Common myeloid progenitor, CD34-positive (primary cell): ENCODE data around the gene ADH4. TPM values are rescaled to one million over a fixed set of nuclear protein-coding genes. Genes with fewer than 3 reads are reported as not detected.
"Not testable (repeated sequence)": the region's sequence is repeated elsewhere in the genome, so short reads cannot be mapped to it uniquely, and the experiment has no call there.

Source experiments
- CTCF ChIA-PET: fragments of 350-600 bp; sonication (Branson Sonifier 250); formaldehyde crosslinking; loops from one replicate; lab custom pipeline; 2021; ENCODE audit warnings: antibody characterized with exemption; lab: Charles Lee
- POLR2A ChIA-PET: fragments of 350-600 bp; sonication (Branson Sonifier 250); formaldehyde crosslinking; loops from one replicate; lab custom pipeline; 2021; ENCODE audit warnings: antibody characterized with exemption; lab: Charles Lee
- DNase-seq, 3 donors: peaks; one replicate each; pipeline versions ENCODE4 v3.0.0 to v3.0.0-alpha.2; 2013
- H3K27ac ChIP-seq, 2 experiments: 1 replicate in 1 of 2; 2 replicates in 1 of 2; pipeline ENCODE4 v1.7.0; 2013; ENCODE audit warnings: inconsistent platforms in 2 of 2, low read length in 2 of 2, mild to moderate bottlenecking in 2 of 2, low read depth in 1 of 2, moderate library complexity in 1 of 2; ENCODE audit not compliant: severe bottlenecking in 2 of 2, insufficient read depth in 1 of 2, poor library complexity in 1 of 2
- H3K27me3 ChIP-seq, 5 experiments: replicated peaks in 2 of 5; 1 replicate in 3 of 5; 2 replicates in 2 of 5; pipeline versions ENCODE4 v1.6.1 to v1.7.0; 2013; ENCODE audit warnings: low read length in 4 of 5, mild to moderate bottlenecking in 2 of 5, moderate library complexity in 2 of 5, inconsistent platforms in 1 of 5; ENCODE audit not compliant: insufficient read depth in 5 of 5, control insufficient read depth in 4 of 5
- H3K36me3 ChIP-seq, 4 experiments: 1 replicate in 2 of 4; 2 replicates in 2 of 4; pipeline versions ENCODE4 v1.6.1 to v1.7.0; 2013; ENCODE audit warnings: low read length in 3 of 4, control low read depth in 1 of 4, mild to moderate bottlenecking in 1 of 4; ENCODE audit not compliant: control insufficient read depth in 4 of 4, insufficient read depth in 4 of 4
- H3K4me1 ChIP-seq, 4 experiments: 1 replicate in 3 of 4; 2 replicates in 1 of 4; pipeline versions ENCODE4 v1.6.1 to v1.7.1; 2013; ENCODE audit warnings: low read length in 3 of 4, mild to moderate bottlenecking in 3 of 4, control low read depth in 1 of 4, inconsistent platforms in 1 of 4, moderate library complexity in 1 of 4; ENCODE audit not compliant: control insufficient read depth in 4 of 4, insufficient read depth in 4 of 4; ENCODE audit errors: control extremely low read depth in 1 of 4
- H3K4me3 ChIP-seq, 7 experiments: 1 replicate in 4 of 7; 2 replicates in 3 of 7; pipeline versions ENCODE4 v1.5.1 to v1.7.0; 2013; ENCODE audit warnings: mild to moderate bottlenecking in 7 of 7, low read length in 6 of 7, moderate library complexity in 6 of 7, inconsistent platforms in 2 of 7, low read depth in 2 of 7, control low read depth in 1 of 7; ENCODE audit not compliant: insufficient read depth in 4 of 7, control insufficient read depth in 1 of 7; ENCODE audit errors: extremely low read depth in 1 of 7
- H3K9me3 ChIP-seq, 5 experiments: 1 replicate in 4 of 5; 2 replicates in 1 of 5; pipeline versions ENCODE4 v1.6.1 to v1.7.1; 2013; ENCODE audit warnings: low read length in 4 of 5, mild to moderate bottlenecking in 2 of 5, inconsistent platforms in 1 of 5, low read depth in 1 of 5, moderate library complexity in 1 of 5; ENCODE audit not compliant: control insufficient read depth in 4 of 5, insufficient read depth in 2 of 5; ENCODE audit errors: control extremely low read depth in 1 of 5
- WGBS: methylation state at CpG from one replicate; pipeline ENCODE4 v1.1.5; 2013; ENCODE audit not compliant: insufficient coverage; 5-methylcytosine and 5-hydroxymethylcytosine counted together
- polyA plus RNA-seq: library from polyadenylated mRNA; unstranded; fragments of 120-200 nt; gene quantifications from one replicate; pipeline ENCODE4 v1.2.1, GENCODE V29; 2013

Gene ADH4
- 0.03 TPM for polyA plus RNA-seq

- 52% methylated on average over 2 of the region's 2 CpGs for WGBS
- no peaks in the 10 kb centered on the region for H3K4me1 ChIP-seq
- H3K9me3 ChIP-seq = no peaks in the 10 kb centered on the region
- DNase-seq = no peak
- no peaks in the 10 kb centered on the region for H3K27me3 ChIP-seq
- ChIA-PET POLR2A (no interaction called here), CTCF (no interaction called here)
- no peaks in the 10 kb centered on the region for H3K36me3 ChIP-seq
- no peak within 1 kb of the TSS for H3K4me3 ChIP-seq
- H3K27ac ChIP-seq = no peak within 1 kb of the TSS
Observed at GRCh38 chr4:99144070-99144469, at the start of gene ADH4. ADH4 (minus strand) TSS chr4:99144297; CDS start chr4:99144222, 75 bp downstream.

GRCh38 chr4:99190336-99190735 lies 46.2 kb upstream of the ADH4 start:
- Histone ChIP-seq H3K4me3 (no peak overlapping the region), H3K9me3 (peaks cover 0 to 14% (median 0%) of the 10 kb centered on the region in 5 experiments), H3K27ac (no peak overlapping the region), H3K27me3 (no peaks in the 10 kb centered on the region), H3K36me3 (no peaks in the 10 kb centered on the region), H3K4me1 (no peaks in the 10 kb centered on the region)
- CTCF ChIA-PET = no interaction called here
- WGBS = 40% methylated on average over 1 of the region's 5 CpGs
- POLR2A ChIA-PET = no interaction called here
- no peak for DNase-seq

- CTCF ChIA-PET, H3K27me3 ChIP-seq, H3K4me3 ChIP-seq, H3K36me3 ChIP-seq, H3K4me1 ChIP-seq, DNase-seq, POLR2A ChIA-PET, H3K27ac ChIP-seq: not testable (repeated sequence)
- 100% methylated on average over 1 of the region's 3 CpGs for WGBS
- peaks cover 0 to 12% (median 1%) of the 10 kb centered on the region in 5 experiments for H3K9me3 ChIP-seq
Observed at GRCh38 chr4:99189900-99190299, 45.8 kb upstream of the ADH4 start.

- no peaks in the 10 kb centered on the region for H3K27me3 ChIP-seq
- WGBS = no CpG with 5 or more reads among the region's 1 CpG
- ChIA-PET CTCF (interaction anchor here (0.6 kb wide), 1 partner anchor 26 kb away, joined by 3 read pairs; no protein-coding TSS in a partner anchor), POLR2A (no interaction called here)
- no peak for DNase-seq
- H3K4me3 ChIP-seq = no peak overlapping the region
- H3K4me1 ChIP-seq = no peaks in the 10 kb centered on the region
- peaks cover 0 to 13% (median 1%) of the 10 kb centered on the region in 5 experiments for H3K9me3 ChIP-seq
- no peaks in the 10 kb centered on the region for H3K36me3 ChIP-seq
- no peak overlapping the region for H3K27ac ChIP-seq
Observed at GRCh38 chr4:99186029-99186428, 41.9 kb upstream of the ADH4 start.

GRCh38 chr4:99185581-99185980 lies 41.5 kb upstream of the ADH4 start:
- Histone ChIP-seq H3K27ac (no peak overlapping the region), H3K27me3 (no peaks in the 10 kb centered on the region), H3K4me3 (no peak overlapping the region), H3K9me3 (peaks cover 0 to 13% (median 1%) of the 10 kb centered on the region in 5 experiments), H3K4me1 (no peaks in the 10 kb centered on the region), H3K36me3 (no peaks in the 10 kb centered on the region)
- WGBS = no CpG with 5 or more reads among the region's 2 CpGs
- POLR2A ChIA-PET = no interaction called here
- no peak for DNase-seq
- CTCF ChIA-PET = no interaction called here

- POLR2A ChIA-PET = no interaction called here
- Histone ChIP-seq H3K4me3 (no peak overlapping the region), H3K27me3 (no peaks in the 10 kb centered on the region), H3K27ac (no peak overlapping the region), H3K9me3 (peaks cover 0 to 16% (median 0%) of the 10 kb centered on the region in 5 experiments), H3K36me3 (peaks cover 0 to 2% (median 0%) of the 10 kb centered on the region in 4 experiments), H3K4me1 (no peaks in the 10 kb centered on the region)
- CTCF ChIA-PET = no interaction called here
- no peak for DNase-seq
- WGBS = 100% methylated on average over 2 of the region's 2 CpGs
Observed at GRCh38 chr4:99180382-99181070, 36.4 kb upstream of the ADH4 start.

GRCh38 chr4:99179626-99180025 lies 35.5 kb upstream of the ADH4 start:
- Histone ChIP-seq H3K4me1 (no peaks in the 10 kb centered on the region), H3K9me3 (peaks cover 0 to 13% (median 0%) of the 10 kb centered on the region in 5 experiments), H3K36me3 (peaks cover 0 to 2% (median 0%) of the 10 kb centered on the region in 4 experiments), H3K27me3 (no peaks in the 10 kb centered on the region), H3K27ac (no peak overlapping the region), H3K4me3 (no peak overlapping the region)
- DNase-seq = no peak
- ChIA-PET POLR2A (no interaction called here), CTCF (no interaction called here)
- WGBS = 100% methylated on average over 1 of the region's 1 CpG
